GM10266 (cell line): Measurements from ENCODE around the gene HOXB7.

Experiments used
- DNase-seq: peaks from one replicate; pipeline ENCODE4 v3.0.0; 2012; ENCODE audit errors: extremely low spot score
- TF ChIP-seq, protein P1 (sequence below): IDR thresholded peaks from 2 replicates; pipeline ENCODE4 v1.5.1; 2012; ENCODE audit warnings: mild to moderate bottlenecking, low read depth; ENCODE audit not compliant: control insufficient read depth, insufficient read depth; ENCODE audit errors: missing control alignments

HOXB7 gene

DNA sequence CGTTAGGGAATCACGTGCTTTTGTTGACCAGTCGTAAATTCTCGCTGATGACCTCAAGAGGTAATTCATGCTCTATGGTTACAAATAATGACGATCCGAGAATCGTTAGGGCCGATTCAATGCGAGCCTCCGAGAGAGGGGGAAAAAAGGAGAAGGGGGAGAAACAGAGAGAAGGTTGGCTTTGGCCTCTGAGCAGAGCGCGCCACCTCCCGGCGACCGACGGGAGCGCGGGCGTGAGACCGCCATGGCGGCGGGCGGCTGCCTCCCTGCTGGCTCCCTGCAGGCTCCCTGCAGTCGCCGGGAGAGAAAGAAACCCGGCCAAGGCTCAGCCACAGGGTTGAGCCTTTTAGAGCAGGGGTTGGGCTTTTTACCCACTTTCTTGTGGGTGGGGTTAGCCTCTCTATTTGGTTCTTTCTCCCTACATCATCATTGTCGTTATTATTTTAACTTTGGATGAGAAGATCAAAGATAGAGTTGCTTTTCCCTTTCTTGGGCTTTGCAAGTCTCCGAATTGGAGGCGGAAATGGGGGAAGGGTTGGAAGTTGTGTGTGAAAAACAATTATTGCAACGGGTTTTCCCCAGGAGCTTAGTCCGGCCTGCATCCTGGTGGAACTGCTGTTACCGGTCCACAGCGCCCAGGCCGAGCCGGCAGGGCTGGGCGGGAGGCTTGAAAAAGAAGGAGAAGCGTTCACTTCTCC, 16.8 kb downstream of the HOXB7 start:
- TF ChIP-seq, protein P1, sequence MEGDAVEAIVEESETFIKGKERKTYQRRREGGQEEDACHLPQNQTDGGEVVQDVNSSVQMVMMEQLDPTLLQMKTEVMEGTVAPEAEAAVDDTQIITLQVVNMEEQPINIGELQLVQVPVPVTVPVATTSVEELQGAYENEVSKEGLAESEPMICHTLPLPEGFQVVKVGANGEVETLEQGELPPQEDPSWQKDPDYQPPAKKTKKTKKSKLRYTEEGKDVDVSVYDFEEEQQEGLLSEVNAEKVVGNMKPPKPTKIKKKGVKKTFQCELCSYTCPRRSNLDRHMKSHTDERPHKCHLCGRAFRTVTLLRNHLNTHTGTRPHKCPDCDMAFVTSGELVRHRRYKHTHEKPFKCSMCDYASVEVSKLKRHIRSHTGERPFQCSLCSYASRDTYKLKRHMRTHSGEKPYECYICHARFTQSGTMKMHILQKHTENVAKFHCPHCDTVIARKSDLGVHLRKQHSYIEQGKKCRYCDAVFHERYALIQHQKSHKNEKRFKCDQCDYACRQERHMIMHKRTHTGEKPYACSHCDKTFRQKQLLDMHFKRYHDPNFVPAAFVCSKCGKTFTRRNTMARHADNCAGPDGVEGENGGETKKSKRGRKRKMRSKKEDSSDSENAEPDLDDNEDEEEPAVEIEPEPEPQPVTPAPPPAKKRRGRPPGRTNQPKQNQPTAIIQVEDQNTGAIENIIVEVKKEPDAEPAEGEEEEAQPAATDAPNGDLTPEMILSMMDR = peak; percentile 96

DNA sequence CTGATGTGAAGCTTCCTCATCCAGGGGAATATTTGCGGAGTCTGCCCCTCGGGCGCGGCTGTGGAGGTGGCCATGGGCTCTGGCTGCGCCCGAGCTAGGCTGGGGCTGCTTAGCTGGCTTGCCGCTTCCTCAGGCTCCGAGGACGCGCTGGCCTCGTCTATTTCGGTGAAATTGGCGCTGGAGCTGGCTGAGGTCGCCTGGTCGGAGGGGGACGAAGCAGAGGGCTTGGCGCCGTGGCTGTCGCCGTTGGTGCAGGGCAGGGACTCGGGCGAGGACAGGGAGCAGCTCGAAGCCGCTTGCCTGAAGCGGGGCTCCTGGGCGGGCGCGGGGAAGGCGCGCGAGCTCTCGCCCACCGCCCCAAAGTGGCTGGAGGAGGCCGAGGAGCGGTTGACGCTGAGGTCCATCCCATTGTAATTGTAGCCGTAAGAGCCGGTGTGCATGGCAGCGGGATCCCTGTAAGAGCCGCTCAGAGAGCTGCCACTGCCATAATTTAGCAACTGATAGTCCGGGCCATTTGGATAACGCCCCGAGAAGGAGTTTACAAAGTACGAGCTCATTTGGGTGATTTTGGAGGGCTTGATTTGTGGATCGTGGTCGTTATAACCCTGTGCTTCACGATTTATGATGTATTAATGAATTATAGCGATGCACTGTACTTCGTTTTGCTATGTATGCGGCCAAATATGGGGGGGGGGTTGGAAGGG, 17.5 kb downstream of the HOXB7 start, which contains the start of gene HOXB5:
Gene HOXB5, minus strand, starts transcription at position 654 of the 704 bp plus-strand sequence. Its CDS starts 97 bp downstream, at position 557.
- TF ChIP-seq, protein P1 = no peak
- DNase-seq = no peak

More for the DNA sequence above, 16.8 kb downstream of the HOXB7 start:
- DNase-seq = peak; percentile 93

DNA sequence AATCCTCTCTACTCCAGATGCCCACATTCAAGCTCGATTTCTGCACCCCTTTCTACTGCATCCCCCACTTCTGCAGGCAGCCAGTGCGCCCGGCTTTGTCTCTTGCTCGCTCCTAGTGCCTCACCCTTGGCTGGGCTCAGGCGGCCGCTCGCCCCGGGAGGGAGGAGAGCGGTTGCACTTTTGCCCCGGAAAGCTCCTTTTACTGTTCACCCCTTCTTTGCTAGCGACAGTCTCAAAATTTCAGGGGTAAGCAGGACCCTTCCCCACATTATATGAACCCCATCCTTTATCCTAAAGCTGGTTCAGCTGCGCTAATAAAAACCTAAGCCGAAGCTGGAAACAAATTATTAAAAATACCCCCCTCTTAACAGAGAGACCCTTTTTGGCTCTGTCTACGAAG, 18.2 kb downstream of the HOXB7 start:
- TF ChIP-seq, protein P1 = no peak
- no peak for DNase-seq

DNA sequence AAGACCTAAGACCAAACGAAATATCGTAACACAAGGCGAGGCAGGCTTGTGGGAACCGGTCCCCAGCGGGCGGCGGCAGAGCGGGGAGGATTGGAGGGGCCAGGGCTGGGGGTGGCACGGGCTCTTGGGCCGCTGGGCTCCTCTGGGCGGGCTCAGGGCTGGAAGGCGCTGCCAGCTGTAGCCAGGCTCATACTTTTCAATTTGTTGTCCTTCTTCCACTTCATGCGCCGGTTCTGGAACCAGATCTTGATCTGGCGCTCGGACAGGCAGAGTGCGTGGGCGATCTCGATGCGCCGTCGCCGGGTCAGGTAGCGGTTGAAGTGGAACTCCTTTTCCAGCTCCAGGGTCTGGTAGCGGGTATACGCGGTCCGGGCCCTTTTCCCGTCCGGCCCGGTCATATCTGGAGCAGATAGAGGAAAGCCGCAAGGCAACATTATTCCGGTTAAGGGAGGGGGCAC, 18.7 kb downstream of the HOXB7 start:
- DNase-seq = no peak
- TF ChIP-seq, protein P1 = no peak

DNA sequence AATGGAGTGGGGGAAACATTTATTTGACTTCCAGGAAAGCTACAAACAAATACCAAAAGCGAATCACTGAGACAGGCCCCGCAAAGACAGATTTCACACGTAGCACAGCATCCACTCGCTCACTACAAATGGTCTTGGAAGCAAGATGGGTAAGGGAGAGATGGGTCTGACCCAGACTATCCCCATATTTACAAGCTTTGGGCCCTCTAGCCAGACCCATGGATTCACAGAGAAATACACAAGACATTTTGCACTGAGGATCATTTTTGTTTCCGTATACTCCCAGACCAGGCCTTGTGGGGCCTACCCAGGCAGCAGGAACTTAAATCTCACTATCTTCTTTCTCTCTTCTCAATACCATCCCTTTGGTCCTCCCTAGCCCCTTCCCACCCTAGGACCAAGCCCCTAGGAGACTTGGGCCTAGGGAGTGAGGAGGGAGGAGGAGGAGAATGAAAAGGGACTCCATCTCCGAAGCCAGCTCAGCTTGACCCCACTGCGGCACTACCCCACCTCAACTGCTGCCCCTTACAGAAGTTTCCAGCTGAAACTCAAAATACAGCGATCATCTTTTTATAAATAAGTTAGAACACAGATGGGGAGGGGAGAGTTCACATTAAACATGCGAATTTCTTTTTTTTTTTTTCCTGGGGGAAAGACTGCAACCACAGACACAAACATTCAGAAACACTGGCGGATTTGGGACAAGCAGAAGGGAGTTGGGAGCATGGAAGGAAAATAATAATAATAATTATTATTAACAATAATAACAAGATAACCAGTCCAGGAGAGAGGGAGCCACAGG, 19.4 kb downstream of the HOXB7 start:
- TF ChIP-seq, protein P1 = no peak
- DNase-seq = no peak

DNA sequence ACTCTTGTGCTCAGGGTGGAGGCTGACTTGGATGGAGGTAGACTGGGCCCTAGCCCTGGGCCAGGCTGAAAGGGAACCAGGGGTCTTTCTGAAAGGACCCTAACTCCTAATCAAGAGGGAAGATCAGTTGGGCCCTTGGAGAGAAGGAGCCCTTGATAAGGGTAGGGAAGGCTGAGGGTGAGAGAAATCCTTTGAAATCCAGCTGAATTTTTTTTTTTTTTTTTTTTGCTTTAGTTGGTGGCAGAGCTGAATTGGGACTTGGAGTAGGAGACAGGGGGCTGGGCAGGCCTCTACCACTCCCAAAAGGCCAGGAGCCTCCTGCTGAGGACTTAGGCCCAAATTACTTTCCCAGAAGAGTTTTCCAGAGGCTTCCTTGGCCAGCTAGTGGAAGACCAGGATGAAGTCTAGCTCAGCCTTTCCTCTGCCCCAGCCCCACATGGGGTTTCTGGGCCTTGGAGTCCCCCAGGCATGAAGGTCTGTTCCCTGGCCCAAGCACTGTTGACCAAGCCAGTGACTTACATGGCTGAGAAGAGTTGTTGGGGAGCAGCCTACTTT, 20.1 kb downstream of the HOXB7 start:
- DNase-seq = no peak
- TF ChIP-seq, protein P1 = no peak
